HL-60 (cell line): ENCODE measurements around the gene MEIOB.

Experiments
- DNase-seq, 2 experiments: peaks; one replicate each; pipeline ENCODE4 v3.0.0-alpha.2; 2010 to 2020; ENCODE audit warnings: low read depth in 1 of 2, low spot score in 1 of 2
- H3K27ac ChIP-seq: fragments of 250-450 bp; sonication (Bioruptor Pico); replicated peaks from 2 replicates; pipeline ENCODE4 v1.5.1; 2020; ENCODE audit warnings: mild to moderate bottlenecking, moderate library complexity
- H3K27me3 ChIP-seq: fragments of 250-450 bp; sonication (Bioruptor Pico); 2 replicates; pipeline ENCODE4 v1.5.1; 2021; ENCODE audit warnings: mild to moderate bottlenecking, moderate library complexity; ENCODE audit not compliant: insufficient read depth, poor library complexity, severe bottlenecking
- H3K4me3 ChIP-seq: replicated peaks from 2 replicates; pipeline ENCODE4 v1.5.1; 2011; ENCODE audit warnings: mild to moderate bottlenecking, control low read depth, low read length; ENCODE audit not compliant: insufficient read depth
- GABPA ChIP-seq: IDR thresholded peaks from 2 replicates; pipeline ENCODE4 v1.6.1; 2012; ENCODE audit warnings: low read depth
- POLR2AphosphoS5 ChIP-seq: IDR thresholded peaks from 2 replicates; pipeline ENCODE4 v1.6.1; 2012; ENCODE audit warnings: low read depth
- SPI1 ChIP-seq: IDR thresholded peaks from 2 replicates; pipeline ENCODE4 v1.6.1; 2012; ENCODE audit warnings: low read depth, mild to moderate bottlenecking, borderline replicate concordance
- TF ChIP-seq, protein P1 (sequence below): IDR thresholded peaks from one replicate; pipeline ENCODE4 v1.5.1; 2011; ENCODE audit warnings: low read length, control low read depth, inconsistent platforms; ENCODE audit not compliant: insufficient read depth
- TF ChIP-seq, protein P2 (sequence below): IDR thresholded peaks from 2 replicates; pipeline ENCODE4 v1.6.1; 2012; ENCODE audit warnings: low read depth; ENCODE audit not compliant: insufficient replicate concordance

Gene MEIOB

DNA sequence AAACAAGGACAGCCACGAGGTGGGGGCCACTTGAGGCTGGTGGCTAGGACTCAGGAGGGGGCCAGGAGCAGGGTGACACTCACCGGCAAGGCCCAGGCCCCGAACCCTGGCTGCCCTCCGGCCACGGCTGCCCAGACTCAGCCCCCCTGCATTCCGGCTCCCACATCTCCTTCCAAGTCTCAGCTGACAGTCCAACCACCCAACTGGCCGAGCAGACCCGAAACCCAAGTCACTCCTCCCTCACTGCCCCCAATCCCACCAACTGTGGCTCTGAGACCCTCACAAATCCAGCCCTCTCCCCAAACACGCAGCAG is 54.7 kb downstream of the MEIOB start:
- TF ChIP-seq, protein P1, sequence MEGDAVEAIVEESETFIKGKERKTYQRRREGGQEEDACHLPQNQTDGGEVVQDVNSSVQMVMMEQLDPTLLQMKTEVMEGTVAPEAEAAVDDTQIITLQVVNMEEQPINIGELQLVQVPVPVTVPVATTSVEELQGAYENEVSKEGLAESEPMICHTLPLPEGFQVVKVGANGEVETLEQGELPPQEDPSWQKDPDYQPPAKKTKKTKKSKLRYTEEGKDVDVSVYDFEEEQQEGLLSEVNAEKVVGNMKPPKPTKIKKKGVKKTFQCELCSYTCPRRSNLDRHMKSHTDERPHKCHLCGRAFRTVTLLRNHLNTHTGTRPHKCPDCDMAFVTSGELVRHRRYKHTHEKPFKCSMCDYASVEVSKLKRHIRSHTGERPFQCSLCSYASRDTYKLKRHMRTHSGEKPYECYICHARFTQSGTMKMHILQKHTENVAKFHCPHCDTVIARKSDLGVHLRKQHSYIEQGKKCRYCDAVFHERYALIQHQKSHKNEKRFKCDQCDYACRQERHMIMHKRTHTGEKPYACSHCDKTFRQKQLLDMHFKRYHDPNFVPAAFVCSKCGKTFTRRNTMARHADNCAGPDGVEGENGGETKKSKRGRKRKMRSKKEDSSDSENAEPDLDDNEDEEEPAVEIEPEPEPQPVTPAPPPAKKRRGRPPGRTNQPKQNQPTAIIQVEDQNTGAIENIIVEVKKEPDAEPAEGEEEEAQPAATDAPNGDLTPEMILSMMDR: no peak
- no peak for TF ChIP-seq SPI1
- TF ChIP-seq GABPA: no peak
- TF ChIP-seq, protein P2, sequence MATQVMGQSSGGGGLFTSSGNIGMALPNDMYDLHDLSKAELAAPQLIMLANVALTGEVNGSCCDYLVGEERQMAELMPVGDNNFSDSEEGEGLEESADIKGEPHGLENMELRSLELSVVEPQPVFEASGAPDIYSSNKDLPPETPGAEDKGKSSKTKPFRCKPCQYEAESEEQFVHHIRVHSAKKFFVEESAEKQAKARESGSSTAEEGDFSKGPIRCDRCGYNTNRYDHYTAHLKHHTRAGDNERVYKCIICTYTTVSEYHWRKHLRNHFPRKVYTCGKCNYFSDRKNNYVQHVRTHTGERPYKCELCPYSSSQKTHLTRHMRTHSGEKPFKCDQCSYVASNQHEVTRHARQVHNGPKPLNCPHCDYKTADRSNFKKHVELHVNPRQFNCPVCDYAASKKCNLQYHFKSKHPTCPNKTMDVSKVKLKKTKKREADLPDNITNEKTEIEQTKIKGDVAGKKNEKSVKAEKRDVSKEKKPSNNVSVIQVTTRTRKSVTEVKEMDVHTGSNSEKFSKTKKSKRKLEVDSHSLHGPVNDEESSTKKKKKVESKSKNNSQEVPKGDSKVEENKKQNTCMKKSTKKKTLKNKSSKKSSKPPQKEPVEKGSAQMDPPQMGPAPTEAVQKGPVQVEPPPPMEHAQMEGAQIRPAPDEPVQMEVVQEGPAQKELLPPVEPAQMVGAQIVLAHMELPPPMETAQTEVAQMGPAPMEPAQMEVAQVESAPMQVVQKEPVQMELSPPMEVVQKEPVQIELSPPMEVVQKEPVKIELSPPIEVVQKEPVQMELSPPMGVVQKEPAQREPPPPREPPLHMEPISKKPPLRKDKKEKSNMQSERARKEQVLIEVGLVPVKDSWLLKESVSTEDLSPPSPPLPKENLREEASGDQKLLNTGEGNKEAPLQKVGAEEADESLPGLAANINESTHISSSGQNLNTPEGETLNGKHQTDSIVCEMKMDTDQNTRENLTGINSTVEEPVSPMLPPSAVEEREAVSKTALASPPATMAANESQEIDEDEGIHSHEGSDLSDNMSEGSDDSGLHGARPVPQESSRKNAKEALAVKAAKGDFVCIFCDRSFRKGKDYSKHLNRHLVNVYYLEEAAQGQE: no peak
- no peak for TF ChIP-seq POLR2AphosphoS5
- DNase-seq: no peak
- Histone ChIP-seq H3K27ac (no peak overlapping the region), H3K27me3 (no peaks in the 10 kb centered on the region), H3K4me3 (no peak overlapping the region)

DNA sequence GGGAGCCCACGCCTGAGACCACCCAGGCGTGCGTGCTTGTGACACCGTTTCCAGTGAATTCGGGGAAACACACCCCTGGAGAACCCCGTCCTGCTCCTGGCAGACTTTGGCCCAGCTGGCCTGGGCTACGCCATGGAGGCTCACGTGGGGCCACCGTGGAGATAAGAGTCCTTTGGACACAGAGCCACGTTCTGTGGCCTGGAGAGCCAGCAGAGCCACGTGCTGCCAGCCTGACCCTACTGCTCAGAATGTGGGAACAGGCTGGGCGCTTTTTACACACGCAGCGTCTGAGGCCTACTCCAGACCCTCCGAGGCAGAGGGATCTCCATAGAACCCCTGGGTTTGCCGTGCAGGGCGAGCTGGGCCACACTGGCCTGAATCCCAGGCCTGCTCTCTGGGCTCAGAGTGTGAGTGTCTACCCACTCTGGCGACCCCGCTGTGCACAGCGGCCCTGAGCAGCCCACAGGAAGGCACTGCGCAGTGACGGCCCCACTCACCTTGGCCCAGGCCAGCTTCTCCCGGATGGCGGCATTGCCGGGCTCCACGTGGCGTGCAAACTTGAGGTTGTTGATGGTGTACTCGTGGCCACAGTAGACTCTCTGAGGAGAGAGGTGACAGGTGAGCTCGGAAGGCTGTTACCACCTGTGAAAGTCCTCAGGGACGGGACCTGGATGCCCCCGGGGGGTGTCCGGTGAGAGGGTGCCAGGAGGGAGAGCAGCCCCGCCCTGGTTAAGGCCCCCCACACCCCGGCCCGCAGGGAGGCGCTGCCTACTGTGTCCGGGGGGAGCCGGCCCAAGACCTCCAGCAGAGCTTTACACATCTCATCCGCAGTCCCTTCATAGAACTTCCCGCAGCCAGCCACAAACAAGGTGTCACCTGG is 55.3 kb downstream of the MEIOB start:
- DNase-seq: no peak
- H3K27ac ChIP-seq: no peak overlapping the region
- TF ChIP-seq SPI1 (no peak), POLR2AphosphoS5 (no peak), GABPA (no peak)
- TF ChIP-seq, protein P2: no peak
- TF ChIP-seq, protein P1: no peak
- no peaks in the 10 kb centered on the region for H3K27me3 ChIP-seq
- no peak overlapping the region for H3K4me3 ChIP-seq

DNA sequence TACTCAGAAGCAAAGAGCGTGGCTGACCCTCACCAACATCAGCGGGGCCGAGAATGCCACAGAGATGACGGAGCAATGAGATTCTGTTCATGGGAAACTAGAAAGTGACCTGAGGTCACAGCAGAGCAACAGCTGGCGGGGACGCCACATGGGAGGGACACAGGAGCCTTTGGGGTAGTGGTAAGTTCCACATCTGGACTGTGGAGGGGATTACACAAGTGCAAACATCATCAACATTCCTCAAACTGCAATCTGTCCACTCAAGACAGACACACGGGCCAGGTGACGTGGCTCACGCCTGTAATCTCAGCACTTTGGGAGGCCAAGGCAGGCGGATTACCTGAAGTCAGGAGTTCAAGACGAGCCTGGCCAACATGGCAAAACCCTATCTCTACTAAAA is 56.5 kb downstream of the MEIOB start:
- DNase-seq: no peak
- Histone ChIP-seq H3K27ac (no peak overlapping the region), H3K27me3 (no peaks in the 10 kb centered on the region), H3K4me3 (no peak overlapping the region)
- no peak for TF ChIP-seq GABPA
- TF ChIP-seq, protein P2: no peak
- TF ChIP-seq, protein P1: no peak
- TF ChIP-seq SPI1: no peak
- no peak for TF ChIP-seq POLR2AphosphoS5
